ENCODE measurements around the gene ZNF385D. TPM values are rescaled to one million over a fixed set of nuclear protein-coding genes. Genes with fewer than 3 reads are reported as not detected.
A peak's percentile ranks its signal among the peaks of the same experiment; 100 is the strongest.
"Not testable (repeated sequence)": the region's sequence is repeated elsewhere in the genome, so short reads cannot be mapped to it uniquely, and the experiment has no call there.

Gene ZNF385D
- total RNA-seq, 1 experiment from 2014 or later: 0.13 TPM

DNA sequence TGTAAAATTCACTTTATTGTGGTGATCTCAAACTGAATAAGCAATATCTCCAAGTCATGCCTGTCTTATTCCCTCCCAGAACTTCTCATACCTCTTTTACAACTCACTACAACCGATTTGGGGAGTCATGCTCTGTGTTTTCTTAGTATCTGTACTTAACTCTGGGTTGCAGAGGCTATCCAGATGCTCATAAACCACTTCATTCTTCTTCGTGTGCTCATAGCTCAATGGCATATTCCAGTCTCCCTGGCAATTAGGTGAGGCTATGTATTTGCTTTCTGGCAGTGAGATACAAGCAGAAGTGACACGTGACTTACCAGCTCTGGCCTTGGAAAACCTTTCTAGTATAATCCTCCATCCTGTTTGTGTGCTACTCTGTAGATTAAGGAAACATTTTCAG is 360.9 kb downstream of the ZNF385D start:
- peak; percentile 29 for DNase-seq (ENCODE audit: low read depth)

DNA sequence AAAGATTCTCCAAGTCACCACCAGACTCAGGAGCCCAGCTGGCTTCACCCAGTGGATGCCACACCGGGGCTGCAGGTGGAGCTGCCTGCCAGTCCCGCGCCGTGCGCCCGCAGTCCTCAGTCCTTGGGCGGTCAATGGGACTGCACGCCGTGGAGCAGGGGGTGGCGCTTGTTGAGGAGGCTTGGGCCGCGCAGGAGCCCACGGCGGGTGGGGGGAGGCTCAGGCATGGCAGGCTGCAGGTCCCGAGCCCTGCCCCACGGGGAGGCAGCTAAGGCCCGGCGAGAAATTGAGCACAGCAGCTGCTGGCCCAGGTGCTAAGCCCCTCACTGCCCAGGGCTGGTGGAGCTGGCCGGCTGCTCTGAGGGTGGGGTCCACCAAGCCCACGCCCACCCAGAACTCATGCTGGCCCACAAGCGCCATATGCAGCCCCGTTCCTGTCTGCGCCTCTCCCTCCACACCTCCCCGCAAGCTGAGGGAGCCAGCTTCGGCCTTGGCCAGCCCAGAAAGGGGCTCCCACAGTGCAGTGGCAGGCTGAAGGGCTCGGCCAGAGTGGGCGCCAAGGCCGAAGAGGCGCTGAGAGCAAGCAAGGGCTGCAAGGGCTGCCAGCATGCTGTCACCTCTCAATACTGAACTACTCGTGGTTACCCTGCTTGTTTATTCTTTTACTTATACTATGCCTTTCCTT is 363.7 kb downstream of the ZNF385D start:
- DNase-seq (ENCODE audit: low read depth): not testable (repeated sequence)

DNA sequence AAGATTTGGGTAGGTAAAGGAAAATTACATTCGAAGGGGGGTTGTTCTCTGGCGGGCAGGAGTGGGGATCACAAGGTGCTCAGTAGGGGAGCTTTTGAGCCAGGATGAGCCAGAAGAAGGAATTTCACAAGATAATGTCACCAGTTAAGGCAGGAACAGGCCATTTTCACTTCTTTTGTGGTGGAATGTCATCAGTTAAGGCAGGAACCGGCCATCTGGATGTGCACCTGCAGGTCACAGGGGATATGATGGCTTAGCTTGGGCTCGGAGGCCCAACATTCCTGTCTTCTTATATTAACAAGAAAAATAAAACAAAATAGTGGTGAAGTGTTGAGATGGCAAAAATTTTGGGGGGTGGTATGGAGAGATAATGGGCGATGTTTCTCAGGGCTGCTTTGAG is 373.0 kb downstream of the ZNF385D start:
- not testable (repeated sequence) for DNase-seq (ENCODE audit: low read depth)

- DNase-seq (ENCODE audit: low read depth): no peak
These were observed 373.8 kb downstream of the ZNF385D start for GRCh38 chr3:21377071-21377769.

GRCh38 chr3:21372316-21372715 is 378.7 kb downstream of the ZNF385D start:
- no peak for DNase-seq (ENCODE audit: low read depth)

Data from HT1080 (cell line).